Spleen (tissue), 11 donors: ENCODE measurements around the gene CDCA3. TPM values are rescaled to one million over a fixed set of nuclear protein-coding genes. Genes with fewer than 3 reads are reported as not detected.

ENCODE experiments used
- DNase-seq: peaks from one replicate; pipeline ENCODE4 v3.0.0-alpha.2; 2020
- H3K27ac ChIP-seq, 8 donors: fragments of 200-600 bp; sonication (generic) in 7 of 8; 1 replicate in 4 of 8; 2 replicates in 4 of 8; pipeline versions ENCODE4 v1.5.0 to v1.8.0; 2016 to 2021; ENCODE audit warnings: inconsistent platforms in 4 of 8, mild to moderate bottlenecking in 4 of 8, moderate library complexity in 1 of 8
- H3K27me3 ChIP-seq, 7 donors: fragments of 200-600 bp; sonication (generic) in 6 of 7; replicated peaks in 1 of 7; 1 replicate in 4 of 7; 2 replicates in 3 of 7; pipeline versions ENCODE4 v1.5.0 to v1.8.0; 2016 to 2021; ENCODE audit warnings: inconsistent platforms in 3 of 7, mild to moderate bottlenecking in 1 of 7
- H3K36me3 ChIP-seq, 6 donors: fragments of 200-600 bp; sonication (generic) in 5 of 6; 1 replicate in 4 of 6; 2 replicates in 2 of 6; pipeline versions ENCODE4 v1.5.0 to v1.8.0; 2016 to 2021; ENCODE audit warnings: inconsistent platforms in 2 of 6
- H3K4me1 ChIP-seq, 6 donors: fragments of 200-600 bp; sonication (generic) in 5 of 6; 1 replicate in 3 of 6; 2 replicates in 3 of 6; pipeline versions ENCODE4 v1.5.0 to v1.8.0; 2016 to 2021; ENCODE audit warnings: inconsistent platforms in 3 of 6
- H3K4me3 ChIP-seq, 8 donors: fragments of 200-600 bp; sonication (generic) in 7 of 8; 1 replicate in 4 of 8; 2 replicates in 4 of 8; pipeline versions ENCODE4 v1.5.0 to v1.8.0; 2016 to 2021; ENCODE audit warnings: inconsistent platforms in 4 of 8, mild to moderate bottlenecking in 4 of 8, moderate library complexity in 2 of 8
- H3K9me3 ChIP-seq, 8 donors: fragments of 200-600 bp; sonication (generic) in 7 of 8; 1 replicate in 4 of 8; 2 replicates in 4 of 8; pipeline versions ENCODE4 v1.5.0 to v1.8.0; 2016 to 2021; ENCODE audit warnings: inconsistent platforms in 4 of 8
- POLR2A ChIP-seq, 3 donors: fragments of 450-650 bp; IDR thresholded peaks; one replicate each; pipeline ENCODE4 v1.5.1; 2017; ENCODE audit warnings: antibody characterized with exemption in 3 of 3, mild to moderate bottlenecking in 1 of 3
- POLR2AphosphoS5 ChIP-seq, 3 donors: sonication (generic); formaldehyde crosslinking; IDR thresholded peaks; one replicate each; pipeline ENCODE4 v1.5.1; 2017; ENCODE audit warnings: antibody characterized with exemption in 3 of 3
- WGBS, 5 donors: extraction: QIAGEN DNeasy Blood & Tissue Kit in 3 of 5; methylation state at CpG; one replicate each; pipeline versions ENCODE4 v1.1.5 to v1.1.7; 2013 to 2018; 5-methylcytosine and 5-hydroxymethylcytosine counted together
- intact Hi-C: fragments of 100-400 bp; cut with DNase I; formaldehyde crosslinking; loops from one replicate; pipeline ENCODE4 v1.15.0; 2023; ENCODE audit warnings: low total_unique reads
- polyA plus RNA-seq, 3 donors: library from polyadenylated mRNA; stranded (reverse); fragments of 200-250 nt; gene quantifications; one replicate each; pipeline ENCODE4 v1.2.1, GENCODE V29; 2013
- total RNA-seq, 7 donors: library from RNA; depleted of rRNA in 3 of 7; stranded (reverse); fragments of >200 nt in 3 of 7; fragmentation: NEBNext Ultra II Directional in 4 of 7; extraction: Animal tissue kit (Norgen Biotek cat#: 25700) in 4 of 7; gene quantifications; one replicate each; pipeline versions ENCODE4 v1.1.0 to v1.2.1, GENCODE V29; 2016 to 2021
- TF ChIP-seq, protein P1 (sequence below), 11 experiments: fragments of 200-600 bp in 7 of 11; fragments of 450-650 bp in 4 of 11; sonication (generic) in 4 of 11; IDR thresholded peaks in 8 of 11; conservative IDR thresholded peaks in 3 of 11; 1 replicate in 7 of 11; 2 replicates in 4 of 11; pipeline versions ENCODE4 v1.4.0 to v1.8.0; 2016 to 2021; ENCODE audit warnings: antibody characterized with exemption in 11 of 11, inconsistent platforms in 4 of 11, mild to moderate bottlenecking in 1 of 11
- donor health status: healthy with polysubstance abuse.
- donor health status: DM: no; HTN: no; CAD: no; lungs with moderate emphysema.
- donor health status: DM: no; HTN: no; CAD: no.
- donor health status: Bipolar disorder and iron deficiency.
- donor health status: healthy.
- donor health status: DM: no; HTN: no; CAD: no.
- donor health status: DM: yes; HTN: yes; CAD: no.

The CDCA3 gene
- total and polyA plus RNA-seq, 10 donors: 1.9 to 18.1 (median 5.4) TPM

DNA sequence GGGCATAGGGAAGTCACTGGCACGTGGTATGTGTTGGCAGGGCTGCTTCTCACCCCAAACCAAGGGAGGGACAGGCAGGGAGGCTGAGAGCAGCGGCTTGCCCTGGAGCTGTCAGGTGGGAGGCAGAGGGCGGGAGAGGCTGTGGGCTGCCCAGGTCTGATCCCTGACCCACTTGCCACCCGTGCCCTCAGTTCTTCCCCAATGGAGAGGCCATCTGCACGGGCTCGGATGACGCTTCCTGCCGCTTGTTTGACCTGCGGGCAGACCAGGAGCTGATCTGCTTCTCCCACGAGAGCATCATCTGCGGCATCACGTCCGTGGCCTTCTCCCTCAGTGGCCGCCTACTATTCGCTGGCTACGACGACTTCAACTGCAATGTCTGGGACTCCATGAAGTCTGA is 5.7 kb downstream of the CDCA3 start:
- peaks cover 0 to 11% (median 1%) of the 10 kb centered on the region in 6 donors for H3K4me1 ChIP-seq
- peak; percentile 71 for DNase-seq
- no peaks in the 10 kb centered on the region for H3K9me3 ChIP-seq
- TF ChIP-seq POLR2AphosphoS5 (IDR thresholded peaks at IDR 0.05) (no peak), POLR2A (IDR thresholded peaks at IDR 0.05) (no peak)
- TF ChIP-seq, protein P1, sequence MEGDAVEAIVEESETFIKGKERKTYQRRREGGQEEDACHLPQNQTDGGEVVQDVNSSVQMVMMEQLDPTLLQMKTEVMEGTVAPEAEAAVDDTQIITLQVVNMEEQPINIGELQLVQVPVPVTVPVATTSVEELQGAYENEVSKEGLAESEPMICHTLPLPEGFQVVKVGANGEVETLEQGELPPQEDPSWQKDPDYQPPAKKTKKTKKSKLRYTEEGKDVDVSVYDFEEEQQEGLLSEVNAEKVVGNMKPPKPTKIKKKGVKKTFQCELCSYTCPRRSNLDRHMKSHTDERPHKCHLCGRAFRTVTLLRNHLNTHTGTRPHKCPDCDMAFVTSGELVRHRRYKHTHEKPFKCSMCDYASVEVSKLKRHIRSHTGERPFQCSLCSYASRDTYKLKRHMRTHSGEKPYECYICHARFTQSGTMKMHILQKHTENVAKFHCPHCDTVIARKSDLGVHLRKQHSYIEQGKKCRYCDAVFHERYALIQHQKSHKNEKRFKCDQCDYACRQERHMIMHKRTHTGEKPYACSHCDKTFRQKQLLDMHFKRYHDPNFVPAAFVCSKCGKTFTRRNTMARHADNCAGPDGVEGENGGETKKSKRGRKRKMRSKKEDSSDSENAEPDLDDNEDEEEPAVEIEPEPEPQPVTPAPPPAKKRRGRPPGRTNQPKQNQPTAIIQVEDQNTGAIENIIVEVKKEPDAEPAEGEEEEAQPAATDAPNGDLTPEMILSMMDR (IDR thresholded peaks at IDR 0.05 in 8 of 11, conservative IDR thresholded peaks at IDR 0.05 in 3 of 11): no peak
- WGBS, 5 donors: 88 to 95% (median 91%) methylated on average over 15 to 17 of the region's 17 CpGs
- intact Hi-C loops: no loop called here
- no peak overlapping the region for H3K27ac ChIP-seq
- H3K36me3 ChIP-seq: peaks cover 0 to 42% (median 0%) of the 10 kb centered on the region in 6 donors
- H3K27me3 ChIP-seq: peaks cover 0 to 7% (median 0%) of the 10 kb centered on the region in 7 donors
- H3K4me3 ChIP-seq: no peak overlapping the region

DNA sequence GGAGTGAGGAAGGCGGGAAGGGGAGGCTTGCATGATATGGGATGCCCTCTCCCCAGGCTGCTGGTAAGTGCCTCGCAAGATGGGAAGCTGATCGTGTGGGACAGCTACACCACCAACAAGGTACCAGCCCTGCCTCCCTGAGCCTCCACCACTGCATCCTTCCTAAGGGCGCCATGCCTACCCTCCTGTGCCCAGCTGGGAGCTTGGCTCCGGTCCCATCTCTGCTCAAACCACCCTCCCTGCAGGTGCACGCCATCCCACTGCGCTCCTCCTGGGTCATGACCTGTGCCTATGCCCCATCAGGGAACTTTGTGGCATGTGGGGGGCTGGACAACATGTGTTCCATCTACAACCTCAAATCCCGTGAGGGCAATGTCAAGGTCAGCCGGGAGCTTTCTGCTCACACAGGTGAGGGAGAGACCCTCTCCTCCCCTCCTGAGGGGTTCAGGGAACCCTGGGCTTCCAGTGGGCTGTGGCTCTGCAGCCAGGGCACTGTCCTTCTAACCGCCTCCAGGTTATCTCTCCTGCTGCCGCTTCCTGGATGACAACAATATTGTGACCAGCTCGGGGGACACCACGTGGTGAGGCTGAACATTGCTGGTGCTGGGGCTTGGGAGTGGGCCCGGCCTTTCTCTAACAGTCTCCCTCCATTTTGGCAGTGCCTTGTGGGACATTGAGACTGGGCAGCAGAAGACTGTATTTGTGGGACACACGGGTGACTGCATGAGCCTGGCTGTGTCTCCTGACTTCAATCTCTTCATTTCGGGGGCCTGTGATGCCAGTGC is 7.8 kb downstream of the CDCA3 start:
- WGBS, 5 donors: 69 to 85% (median 80%) methylated on average over 16 of the region's 16 CpGs
- no peaks in the 10 kb centered on the region for H3K9me3 ChIP-seq
- no peak for DNase-seq
- peaks cover 0 to 29% (median 0%) of the 10 kb centered on the region in 6 donors for H3K36me3 ChIP-seq
- intact Hi-C loops: no loop called here
- H3K27ac ChIP-seq: no peak overlapping the region
- peaks cover 0 to 16% (median 6%) of the 10 kb centered on the region in 6 donors for H3K4me1 ChIP-seq
- TF ChIP-seq POLR2A (IDR thresholded peaks at IDR 0.05): no peak
- TF ChIP-seq, protein P1 (IDR thresholded peaks at IDR 0.05 in 8 of 11, conservative IDR thresholded peaks at IDR 0.05 in 3 of 11): no peak
- no peak for TF ChIP-seq POLR2AphosphoS5 (IDR thresholded peaks at IDR 0.05)
- no peak overlapping the region for H3K4me3 ChIP-seq
- H3K27me3 ChIP-seq: peaks cover 0 to 7% (median 0%) of the 10 kb centered on the region in 7 donors

DNA sequence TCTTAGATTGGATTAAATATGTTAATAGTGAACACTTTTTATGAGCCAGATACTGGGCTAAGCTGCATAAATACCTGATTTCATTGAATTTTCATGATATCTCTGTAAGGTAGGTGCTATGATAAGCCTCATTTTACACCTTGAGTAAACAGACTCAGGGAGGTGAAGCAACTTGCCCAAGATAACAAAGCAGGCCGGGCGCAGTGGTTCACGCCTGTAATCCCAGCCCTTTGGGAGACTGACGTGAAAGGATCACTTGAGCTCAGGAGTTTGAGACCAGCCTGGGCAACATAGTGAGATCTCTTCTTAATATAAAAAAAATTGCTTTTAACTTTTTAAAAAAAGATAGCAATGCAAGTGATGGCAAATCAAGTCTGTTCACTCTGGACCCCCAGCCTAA is 9.0 kb downstream of the CDCA3 start:
- peaks cover 0 to 30% (median 0%) of the 10 kb centered on the region in 6 donors for H3K36me3 ChIP-seq
- peaks cover 0 to 7% (median 0%) of the 10 kb centered on the region in 7 donors for H3K27me3 ChIP-seq
- no peak overlapping the region for H3K27ac ChIP-seq
- intact Hi-C loops: no loop called here
- H3K9me3 ChIP-seq: no peaks in the 10 kb centered on the region
- H3K4me3 ChIP-seq: no peak overlapping the region
- H3K4me1 ChIP-seq: peaks cover 0 to 16% (median 6%) of the 10 kb centered on the region in 6 donors
- no peak for TF ChIP-seq POLR2A (IDR thresholded peaks at IDR 0.05)
- TF ChIP-seq POLR2AphosphoS5 (IDR thresholded peaks at IDR 0.05): no peak
- TF ChIP-seq, protein P1 (IDR thresholded peaks at IDR 0.05 in 8 of 11, conservative IDR thresholded peaks at IDR 0.05 in 3 of 11): no peak
- 90 to 100% (median 94%) methylated on average over 4 of the region's 4 CpGs for WGBS, 5 donors
- DNase-seq: no peak

DNA sequence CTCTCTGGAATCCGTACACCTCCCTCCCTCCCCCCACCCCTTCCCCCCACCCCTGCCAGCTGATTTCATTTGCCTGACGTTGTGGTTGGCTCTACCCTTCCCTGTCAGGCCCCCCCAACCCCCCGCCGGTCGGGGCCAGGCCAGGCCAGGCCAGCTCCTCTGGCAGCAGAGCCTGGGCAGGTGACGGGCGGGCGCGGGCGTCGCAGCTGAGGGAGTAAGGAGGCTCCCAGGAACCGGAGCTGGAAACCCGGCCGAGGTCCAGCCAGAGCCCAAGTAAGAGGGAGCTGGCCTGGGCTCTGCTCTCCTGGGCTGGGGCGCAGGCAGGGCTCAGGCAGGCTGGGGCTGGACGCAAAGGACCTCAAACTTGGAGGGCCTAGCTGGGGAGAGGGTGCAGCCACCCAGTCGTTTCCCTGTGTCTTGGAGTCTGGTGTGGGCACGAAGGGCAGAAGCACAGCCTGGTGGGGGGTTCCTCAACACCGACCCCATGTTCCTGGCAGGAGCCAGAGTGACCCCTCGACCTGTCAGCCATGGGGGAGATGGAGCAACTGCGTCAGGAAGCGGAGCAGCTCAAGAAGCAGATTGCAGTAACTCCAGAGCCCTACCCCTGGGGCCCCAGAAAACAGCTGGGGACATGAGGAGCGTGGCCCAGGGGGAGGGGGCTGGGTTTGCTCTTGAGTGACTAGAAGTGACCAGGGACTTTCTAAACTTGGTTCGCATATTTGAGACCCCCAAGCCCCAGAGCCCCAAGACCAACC is 10.1 kb downstream of the CDCA3 start, which contains the start of gene GNB3:
GNB3 (plus strand) TSS at position 165 of the 755 bp plus-strand sequence; CDS start at position 528, 363 bp downstream.
- Histone ChIP-seq H3K4me3 (no peak within 1 kb of the TSS), H3K36me3 (peaks cover 0 to 21% (median 0%) of the 10 kb centered on the region in 6 donors), H3K4me1 (peaks cover 0 to 17% (median 7%) of the 10 kb centered on the region in 6 donors), H3K27me3 (peaks cover 0 to 7% (median 0%) of the 10 kb centered on the region in 7 donors), H3K27ac (peak within 1 kb of the TSS in 4 of 8 donors; percentile 14 to 67 (median 50)), H3K9me3 (no peaks in the 10 kb centered on the region)
- intact Hi-C loops: no loop called here
- no peak for TF ChIP-seq POLR2AphosphoS5 (IDR thresholded peaks at IDR 0.05)
- no peak for TF ChIP-seq POLR2A (IDR thresholded peaks at IDR 0.05)
- TF ChIP-seq, protein P1 (IDR thresholded peaks at IDR 0.05 in 8 of 11, conservative IDR thresholded peaks at IDR 0.05 in 3 of 11): no peak
- 71 to 82% (median 77%) methylated on average over 12 to 24 of the region's 24 CpGs for WGBS, 5 donors
- DNase-seq: no peak
